HepG2 (cell line): ENCODE measurements around the gene TTLL8.

Source experiments
- ARID3A ChIP-seq: IDR thresholded peaks from 2 replicates; pipeline ENCODE4 v1.6.1; 2012; ENCODE audit warnings: low read depth, low read length, improper control_type of control experiment
- ASH2L ChIP-seq: fragments of 300-600, 200-600 bp; sonication (generic); IDR thresholded peaks from 2 replicates; pipeline ENCODE4 v1.7.0; 2017; ENCODE audit warnings: low read depth, mild to moderate bottlenecking, moderate library complexity, mixed read lengths, low read length; ENCODE audit not compliant: insufficient read length
- CTCF ChIP-seq: sonication (generic); formaldehyde crosslinking; IDR thresholded peaks from 2 replicates; pipeline ENCODE4 v1.5.0; 2020; ENCODE audit warnings: mild to moderate bottlenecking, missing genetic modification reagents, moderate library complexity
- EP300 ChIP-seq, 3 experiments: sonication (generic) in 1 of 3; formaldehyde crosslinking in 1 of 3; IDR thresholded peaks; 2 replicates each; pipeline versions ENCODE4 v1.5.1 to v1.6.1; 2011 to 2020; ENCODE audit warnings: low read depth in 2 of 3, low read length in 2 of 3, borderline replicate concordance in 1 of 3, improper control_type of control experiment in 1 of 3, mild to moderate bottlenecking in 1 of 3, missing genetic modification reagents in 1 of 3, moderate library complexity in 1 of 3
- GABPA ChIP-seq, 2 experiments: IDR thresholded peaks; 2 replicates each; pipeline ENCODE4 v1.6.1; 2011 to 2016; ENCODE audit warnings: low read depth in 2 of 2, low read length in 1 of 2, missing biosample characterization in 1 of 2, missing genetic modification characterization in 1 of 2
- HOXA7 ChIP-seq: sonication (generic); formaldehyde crosslinking; IDR thresholded peaks from 2 replicates; pipeline ENCODE4 v1.8.1; 2022; ENCODE audit warnings: mild to moderate bottlenecking, missing genetic modification reagents, moderate library complexity
- NFIC ChIP-seq: IDR thresholded peaks from 2 replicates; pipeline ENCODE4 v1.6.1; 2012; ENCODE audit warnings: mild to moderate bottlenecking, low read length, inconsistent platforms
- TAF1 ChIP-seq: sonication (generic); formaldehyde crosslinking; IDR thresholded peaks from 2 replicates; pipeline ENCODE4 v1.4.0; 2020; ENCODE audit warnings: missing genetic modification reagents
- ZBTB8A ChIP-seq: sonication (generic); formaldehyde crosslinking; IDR thresholded peaks from 2 replicates; pipeline ENCODE4 v1.4.0; 2020; ENCODE audit warnings: mild to moderate bottlenecking, low read depth, missing genetic modification reagents, borderline replicate concordance
- ZNF292 ChIP-seq: sonication (generic); formaldehyde crosslinking; IDR thresholded peaks from 2 replicates; pipeline ENCODE4 v1.8.1; 2022; ENCODE audit warnings: mild to moderate bottlenecking, low read depth, missing genetic modification reagents, borderline replicate concordance
- ZNF547 ChIP-seq: sonication (generic); formaldehyde crosslinking; IDR thresholded peaks from 2 replicates; pipeline ENCODE4 v1.5.1; 2020; ENCODE audit warnings: mild to moderate bottlenecking, missing genetic modification reagents
- TF ChIP-seq, protein P1 (sequence below): sonication (generic); formaldehyde crosslinking; IDR thresholded peaks from 2 replicates; pipeline ENCODE4 v1.5.1; 2020; ENCODE audit warnings: missing genetic modification reagents, mild to moderate bottlenecking, borderline replicate concordance
- TF ChIP-seq, protein P2 (sequence below): sonication (generic); formaldehyde crosslinking; conservative IDR thresholded peaks from 2 replicates; pipeline ENCODE4 v1.4.0; 2020; ENCODE audit warnings: missing genetic modification reagents

- TF ChIP-seq NFIC = no peak
- no peak for TF ChIP-seq ZNF547 (CRISPR knock-in tag)
- TF ChIP-seq, protein P1, sequence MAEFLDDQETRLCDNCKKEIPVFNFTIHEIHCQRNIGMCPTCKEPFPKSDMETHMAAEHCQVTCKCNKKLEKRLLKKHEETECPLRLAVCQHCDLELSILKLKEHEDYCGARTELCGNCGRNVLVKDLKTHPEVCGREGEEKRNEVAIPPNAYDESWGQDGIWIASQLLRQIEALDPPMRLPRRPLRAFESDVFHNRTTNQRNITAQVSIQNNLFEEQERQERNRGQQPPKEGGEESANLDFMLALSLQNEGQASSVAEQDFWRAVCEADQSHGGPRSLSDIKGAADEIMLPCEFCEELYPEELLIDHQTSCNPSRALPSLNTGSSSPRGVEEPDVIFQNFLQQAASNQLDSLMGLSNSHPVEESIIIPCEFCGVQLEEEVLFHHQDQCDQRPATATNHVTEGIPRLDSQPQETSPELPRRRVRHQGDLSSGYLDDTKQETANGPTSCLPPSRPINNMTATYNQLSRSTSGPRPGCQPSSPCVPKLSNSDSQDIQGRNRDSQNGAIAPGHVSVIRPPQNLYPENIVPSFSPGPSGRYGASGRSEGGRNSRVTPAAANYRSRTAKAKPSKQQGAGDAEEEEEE (CRISPR knock-in tag) = no peak
- TF ChIP-seq TAF1 (CRISPR knock-in tag) = no peak
- TF ChIP-seq ZBTB8A (CRISPR knock-in tag) = no peak
- TF ChIP-seq HOXA7 (CRISPR knock-in tag) = no peak
- no peak for TF ChIP-seq ZNF292 (CRISPR knock-in tag)
- TF ChIP-seq GABPA (IDR thresholded peaks at IDR 0.05; ENCODE audit: low read depth, low read length) = no peak
- no peak for TF ChIP-seq GABPA (CRISPR knock-in tag; IDR thresholded peaks at IDR 0.05; ENCODE audit: low read depth)
- TF ChIP-seq, protein P2, sequence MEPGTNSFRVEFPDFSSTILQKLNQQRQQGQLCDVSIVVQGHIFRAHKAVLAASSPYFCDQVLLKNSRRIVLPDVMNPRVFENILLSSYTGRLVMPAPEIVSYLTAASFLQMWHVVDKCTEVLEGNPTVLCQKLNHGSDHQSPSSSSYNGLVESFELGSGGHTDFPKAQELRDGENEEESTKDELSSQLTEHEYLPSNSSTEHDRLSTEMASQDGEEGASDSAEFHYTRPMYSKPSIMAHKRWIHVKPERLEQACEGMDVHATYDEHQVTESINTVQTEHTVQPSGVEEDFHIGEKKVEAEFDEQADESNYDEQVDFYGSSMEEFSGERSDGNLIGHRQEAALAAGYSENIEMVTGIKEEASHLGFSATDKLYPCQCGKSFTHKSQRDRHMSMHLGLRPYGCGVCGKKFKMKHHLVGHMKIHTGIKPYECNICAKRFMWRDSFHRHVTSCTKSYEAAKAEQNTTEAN = no peak
- no peak for TF ChIP-seq CTCF (CRISPR knock-in tag)
- TF ChIP-seq EP300 (IDR thresholded peaks at IDR 0.05; ENCODE audit: low read depth in 2 of 2, low read length in 2 of 2) = no peak
- no peak for TF ChIP-seq EP300 (CRISPR knock-in tag; IDR thresholded peaks at IDR 0.05; ENCODE audit: borderline replicate concordance)
- no peak for TF ChIP-seq ARID3A
- no peak for TF ChIP-seq ASH2L
Measured at GRCh38 chr22:49986325-49986724, 71.8 kb downstream of the TTLL8 start.
